K562 (cell line): ENCODE measurements around the gene PCDH9. TPM values are rescaled to one million over a fixed set of nuclear protein-coding genes. Genes with fewer than 3 reads are reported as not detected.

Experiments
- ATAC-seq: fragments of 200-7000 bp; cut with Tn5 transposase; 3 replicates; pipeline ENCODE4 v1.9.1; 2020; ENCODE audit warnings: moderate library complexity
- BruUV-seq: library from RNA; stranded (reverse); fragments of 400-500 nt; replicated peaks from 2 replicates; lab custom pipeline; 2021; lab: Mats Ljungman, UMichigan
- CTCF ChIA-PET: fragments of 300-600 bp; formaldehyde crosslinking; extraction: SDS; loops from one replicate; lab custom pipeline; 2021; ENCODE audit warnings: low intra/inter-chr PET ratio; lab: Yijun Ruan, JAX
- POLR2A ChIA-PET: fragments of 300-600, 350-650 bp; sonication (Branson Sonifier 250); formaldehyde crosslinking; extraction: SDS; loops from one replicate; lab custom pipeline; 2021; ENCODE audit warnings: antibody characterized with exemption, inconsistent platforms; lab: Yijun Ruan, JAX
- DNase-seq, 4 experiments: peaks; one replicate each; pipeline versions ENCODE4 v3.0.0 to v3.0.0-alpha.2; 2011 to 2018; ENCODE audit warnings: low spot score in 3 of 4, mixed read lengths in 3 of 4; ENCODE audit errors: extremely low read depth in 1 of 4
- FAIRE-seq: peaks from 2 replicates; lab custom pipeline; 2011; peaks lifted over from hg19 to GRCh38; lab: Jason Lieb, UNC
- H2AFZ ChIP-seq: 2 replicates; pipeline ENCODE4 v1.6.0; 2011; ENCODE audit warnings: low read depth, low read length, control low read depth, inconsistent platforms
- H3K27ac ChIP-seq: fragments of 200-600 bp; 3 replicates; pipeline ENCODE4 v1.8.0; 2011; ENCODE audit warnings: low read depth, mild to moderate bottlenecking, control low read depth, inconsistent platforms, low read length, moderate library complexity, mixed read lengths; ENCODE audit errors: extremely low read depth
- H3K27me3 ChIP-seq, 2 experiments: fragments of 300-600 bp in 1 of 2; 2 replicates in 1 of 2; 3 replicates in 1 of 2; pipeline versions ENCODE4 v1.6.0 to v1.8.0; 2011; ENCODE audit warnings: inconsistent platforms in 2 of 2, low read length in 2 of 2, mild to moderate bottlenecking in 1 of 2, mixed read lengths in 1 of 2, moderate library complexity in 1 of 2; ENCODE audit not compliant: control insufficient read depth in 2 of 2, insufficient read depth in 2 of 2
- H3K36me3 ChIP-seq: fragments of 300-600 bp; 3 replicates; pipeline ENCODE4 v1.8.0; 2011; ENCODE audit warnings: mild to moderate bottlenecking, low read length, inconsistent platforms; ENCODE audit not compliant: control insufficient read depth, insufficient read depth
- H3K4me1 ChIP-seq, 2 experiments: fragments of 200-600 bp in 1 of 2; replicated peaks in 1 of 2; 2 replicates in 1 of 2; 3 replicates in 1 of 2; pipeline versions ENCODE4 v1.5.1 to v1.8.0; 2011; ENCODE audit warnings: inconsistent platforms in 2 of 2, low read length in 2 of 2, mild to moderate bottlenecking in 1 of 2, mixed read lengths in 1 of 2, moderate library complexity in 1 of 2; ENCODE audit not compliant: control insufficient read depth in 2 of 2, insufficient read depth in 2 of 2
- H3K4me2 ChIP-seq: 2 replicates; pipeline ENCODE4 v1.6.1; 2011; ENCODE audit warnings: low read length, control low read depth, inconsistent platforms, mixed read lengths; ENCODE audit not compliant: insufficient read depth
- H3K4me3 ChIP-seq: fragments of 200-600 bp; sonication (generic), shearing (Covaris generic); 2 replicates; pipeline ENCODE4 v1.5.1; 2016; ENCODE audit warnings: control low read depth, inconsistent platforms
- H3K79me2 ChIP-seq: fragments of 200-600 bp; 3 replicates; pipeline ENCODE4 v1.8.0; 2011; ENCODE audit warnings: low read length, inconsistent platforms; ENCODE audit not compliant: control insufficient read depth, insufficient read depth
- H3K9ac ChIP-seq, 2 experiments: 2 replicates each; pipeline versions ENCODE4 v1.6.0 to v1.6.1; 2011; ENCODE audit warnings: low read depth in 2 of 2, low read length in 2 of 2, control low read depth in 1 of 2, inconsistent platforms in 1 of 2, mild to moderate bottlenecking in 1 of 2, mixed read lengths in 1 of 2; ENCODE audit not compliant: insufficient read depth in 1 of 2
- H3K9me1 ChIP-seq: one replicate; pipeline ENCODE4 v1.6.0; 2011; ENCODE audit warnings: inconsistent platforms, mild to moderate bottlenecking, low read length, moderate library complexity; ENCODE audit not compliant: control insufficient read depth, insufficient read depth
- H3K9me3 ChIP-seq: replicated peaks from 2 replicates; pipeline ENCODE4 v1.5.1; 2011; ENCODE audit warnings: low read depth, low read length, inconsistent platforms; ENCODE audit not compliant: control insufficient read depth, insufficient read depth
- H4K20me1 ChIP-seq: replicated peaks from 2 replicates; pipeline ENCODE4 v1.6.1; 2011; ENCODE audit warnings: low read length, inconsistent platforms, mixed read lengths; ENCODE audit not compliant: control insufficient read depth, insufficient read depth
- BRD4 ChIP-seq: fragments of 200-600 bp; sonication (generic); IDR thresholded peaks from 2 replicates; pipeline ENCODE4 v1.6.1; 2017; ENCODE audit warnings: inconsistent platforms
- NR2C1 ChIP-seq, 2 experiments: fragments of 450-650 bp; IDR thresholded peaks; 2 replicates each; pipeline ENCODE4 v1.6.1; 2017; ENCODE audit warnings: mild to moderate bottlenecking in 2 of 2, antibody characterized with exemption in 1 of 2, inconsistent platforms in 1 of 2, missing compliant biosample characterization in 1 of 2, missing genetic modification characterization in 1 of 2
- NR2C2 ChIP-seq, 2 experiments: fragments of 200-800 bp in 1 of 2; sonication (Bioruptor generic) in 1 of 2; sonication (generic) in 1 of 2; formaldehyde crosslinking in 1 of 2; IDR thresholded peaks; 2 replicates each; pipeline versions ENCODE4 v1.6.1 to v1.8.0; 2016 to 2022; ENCODE audit warnings: mild to moderate bottlenecking in 1 of 2, missing compliant biosample characterization in 1 of 2, missing genetic modification characterization in 1 of 2, missing genetic modification reagents in 1 of 2
- TCF15 ChIP-seq: fragments of 250-450 bp; sonication (Bioruptor Pico); IDR thresholded peaks from 2 replicates; pipeline ENCODE4 v1.8.0; 2022; ENCODE audit warnings: moderate library complexity, mild to moderate bottlenecking, inconsistent platforms
- TFAP4 ChIP-seq: sonication (generic); formaldehyde crosslinking; IDR thresholded peaks from 2 replicates; pipeline ENCODE4 v1.8.0; 2022; ENCODE audit warnings: missing genetic modification reagents, mild to moderate bottlenecking, moderate library complexity, borderline replicate concordance
- TSC22D4 ChIP-seq: fragments of 450-650 bp; IDR thresholded peaks from 2 replicates; pipeline ENCODE4 v1.6.1; 2016; ENCODE audit warnings: missing genetic modification characterization, missing biosample characterization, control low read depth
- XRCC5 ChIP-seq: fragments of 200-400 bp; formaldehyde crosslinking; IDR thresholded peaks from 2 replicates; pipeline ENCODE4 v1.6.1; 2017; ENCODE audit warnings: low read depth, mild to moderate bottlenecking, low read length
- WGBS: fragments of 100-300 bp; shearing (Covaris generic); methylation state at CpG from one replicate; pipeline ENCODE4 v1.1.6; 2016; ENCODE audit warnings: low coverage, mixed read lengths; ENCODE audit not compliant: insufficient coverage; ENCODE audit errors: missing lambda C conversion rate; 5-methylcytosine and 5-hydroxymethylcytosine counted together
- in situ Hi-C: fragments of 300-500 bp; cut with MboI; formaldehyde crosslinking; loops from 4 replicates; pipeline ENCODE4 v1.15.0; 2018; ENCODE audit warnings: inconsistent platforms, mixed read lengths
- intact Hi-C: fragments of 100-400 bp; cut with micrococcal nuclease; formaldehyde crosslinking; loops from 2 replicates; pipeline ENCODE4 v1.14.2; 2022
- polyA plus RNA-seq, 8 experiments: library from polyadenylated mRNA; depleted of rRNA in 4 of 8; stranded (reverse) in 5 of 8; unstranded in 3 of 8; fragments of >200 nt; fragmentation: Nextera tagmentation in 2 of 8; fragmentation: Illumina TruSeq in 1 of 8; extraction: Ambion mirVana in 2 of 8; extraction: Trizol in 1 of 8; gene quantifications; 2 replicates each; pipeline versions ENCODE4 v1.2.1 to v1.2.3, GENCODE V29; 2011 to 2014; ENCODE audit warnings: inconsistent platforms in 1 of 8, missing spikeins in 1 of 8
- total RNA-seq, 7 experiments: library from RNA; depleted of rRNA in 6 of 7; stranded (reverse); fragments of >200 nt in 6 of 7; fragmentation: Illumina TruSeq in 2 of 7; extraction: Trizol in 2 of 7; gene quantifications; 2 replicates each; pipeline versions ENCODE4 v1.2.1 to v1.2.3, GENCODE V29; 2011 to 2021; ENCODE audit warnings: low replicate concordance in 1 of 7

The PCDH9 gene
- total and polyA plus RNA-seq, 9 of the 15 experiments (the other 6 are each of a cell fraction or from before 2014, with no cell fraction given): 1.1 to 6.7 (median 4.9) TPM

- Histone ChIP-seq H3K27me3 (no peaks in the 10 kb centered on the region), H3K9ac (no peak overlapping the region), H3K4me2 (no peak overlapping the region), H3K4me1 (peaks cover 0 to 2% of the 10 kb centered on the region in 2 experiments; a peak in 1 of 5 replicates), H2AFZ (0 out of 2 replicates have a peak overlapping the region, but pooled peaks have one; percentile 4), H3K79me2 (0 out of 3 replicates have a peak, but pooled peaks cover 2% of the 10 kb centered on the region), H3K27ac (no peak overlapping the region), H3K9me1 (no peaks in the 10 kb centered on the region), H3K9me3 (no peaks in the 10 kb centered on the region), H3K36me3 (no peaks in the 10 kb centered on the region), H4K20me1 (no peaks in the 10 kb centered on the region)
- BruUV-seq: no TSS peak
- FAIRE-seq (no peak), ATAC-seq (no peak; the same call in 2 of the 3 replicates), DNase-seq (peak in 1 of 4 experiments; percentile 25)
- in situ Hi-C loops (no loop called here), intact Hi-C loops (no loop called here)
- ChIA-PET POLR2A (no interaction called here), CTCF (no interaction called here)
- WGBS: 83% methylated on average over 1 of the region's 1 CpG
- TF ChIP-seq NR2C2 (CRISPR knock-in tag; IDR thresholded peaks at IDR 0.05) (no peak), NR2C2 (tag; IDR thresholded peaks at IDR 0.05) (peak; percentile 46; the same call in 1 of the 2 replicates), NR2C1 (IDR thresholded peaks at IDR 0.05) (peak; percentile 72), NR2C1 (tag; IDR thresholded peaks at IDR 0.05) (peak; percentile 85), XRCC5 (no peak), BRD4 (no peak), TFAP4 (CRISPR knock-in tag) (no peak), TSC22D4 (tag) (no peak), TCF15 (CRISPR knock-in tag) (no peak)
- TF ChIP-seq, all 486 proteins: peak for 2
- H3K4me3 ChIP-seq: no peak overlapping the region
Measured at GRCh38 chr13:67084066-67084465, 146.1 kb downstream of the PCDH9 start.
